ENCODE data around the gene SLC25A47.
"Not testable (repeated sequence)": the region's sequence is repeated elsewhere in the genome, so short reads cannot be mapped to it uniquely, and the experiment has no call there.

Gene SLC25A47

GRCh38 chr14:100339766-100340422 lies 16.8 kb downstream of the SLC25A47 start:
- Histone ChIP-seq H3K27ac (peak overlapping the region; percentile 77 to 78), H3K36me3 (peaks cover 16 to 50% (median 37%) of the 10 kb centered on the region in 3 donors), H3K9me3 (no peaks in the 10 kb centered on the region), H3K27me3 (no peaks in the 10 kb centered on the region), H3K4me1 (peaks cover 0 to 23% (median 16%) of the 10 kb centered on the region in 4 donors), H3K4me3 (no peak overlapping the region)
- peak in 1 of 2 donors; percentile 41 for DNase-seq
- no peak for TF ChIP-seq CTCF (IDR thresholded peaks at IDR 0.05)
- intact Hi-C loops (cut with DNase I; ENCODE audit: low total_unique reads) = no loop called here

- no peak overlapping the region for H3K4me3 ChIP-seq
- H3K4me1 ChIP-seq = peaks cover 0 to 23% (median 16%) of the 10 kb centered on the region in 4 donors
- peaks cover 15 to 46% (median 36%) of the 10 kb centered on the region in 3 donors for H3K36me3 ChIP-seq
- H3K27ac ChIP-seq = peak overlapping the region; percentile 77 to 78
- H3K27me3 ChIP-seq = no peaks in the 10 kb centered on the region
- intact Hi-C loops (cut with DNase I; ENCODE audit: low total_unique reads) = no loop called here
- H3K9me3 ChIP-seq = no peaks in the 10 kb centered on the region
- DNase-seq = no peak
- TF ChIP-seq CTCF (IDR thresholded peaks at IDR 0.05) = no peak
These were observed 17.3 kb downstream of the SLC25A47 start for GRCh38 chr14:100340423-100340813.

- Histone ChIP-seq H3K9me3 (no peaks in the 10 kb centered on the region), H3K4me3 (no peak overlapping the region), H3K27ac (peak overlapping the region; percentile 77 to 78), H3K36me3 (peaks cover 12 to 47% (median 34%) of the 10 kb centered on the region in 3 donors), H3K4me1 (peaks cover 0 to 23% (median 16%) of the 10 kb centered on the region in 4 donors), H3K27me3 (no peaks in the 10 kb centered on the region)
- DNase-seq = peak; percentile 71 to 83
- intact Hi-C loops (cut with DNase I; ENCODE audit: low total_unique reads) = no loop called here
- TF ChIP-seq CTCF (IDR thresholded peaks at IDR 0.05) = no peak
These were observed 18.3 kb downstream of the SLC25A47 start for GRCh38 chr14:100341301-100342031.

GRCh38 chr14:100342195-100342594 lies 19.1 kb downstream of the SLC25A47 start:
- Histone ChIP-seq H3K4me1 (peaks cover 0 to 23% (median 16%) of the 10 kb centered on the region in 4 donors), H3K4me3 (no peak overlapping the region), H3K9me3 (no peaks in the 10 kb centered on the region), H3K36me3 (peaks cover 5 to 47% (median 31%) of the 10 kb centered on the region in 3 donors), H3K27me3 (no peaks in the 10 kb centered on the region), H3K27ac (peak overlapping the region; percentile 77 to 78)
- DNase-seq = no peak
- TF ChIP-seq CTCF (IDR thresholded peaks at IDR 0.05) = no peak
- intact Hi-C loops (cut with DNase I; ENCODE audit: low total_unique reads) = no loop called here

GRCh38 chr14:100342826-100343225 lies 19.7 kb downstream of the SLC25A47 start:
- H3K4me1 ChIP-seq = peaks cover 0 to 23% (median 16%) of the 10 kb centered on the region in 4 donors
- DNase-seq; H3K9me3 ChIP-seq; H3K4me3 ChIP-seq; intact Hi-C loops (cut with DNase I; ENCODE audit: low total_unique reads); H3K27me3 ChIP-seq: not testable (repeated sequence)
- H3K27ac ChIP-seq = peak overlapping the region; percentile 77 to 78
- H3K36me3 ChIP-seq = peaks cover 2 to 47% (median 28%) of the 10 kb centered on the region in 3 donors

GRCh38 chr14:100344657-100345056 lies 21.5 kb downstream of the SLC25A47 start:
- H3K9me3 ChIP-seq; H3K4me3 ChIP-seq; H3K27me3 ChIP-seq; H3K27ac ChIP-seq; intact Hi-C loops (cut with DNase I; ENCODE audit: low total_unique reads); DNase-seq: not testable (repeated sequence)
- peaks cover 0 to 23% (median 16%) of the 10 kb centered on the region in 4 donors for H3K4me1 ChIP-seq
- H3K36me3 ChIP-seq = peaks cover 7 to 60% (median 44%) of the 10 kb centered on the region in 3 donors
